HepG2 (cell line): ENCODE measurements around the gene CLDN5. TPM values are rescaled to one million over a fixed set of nuclear protein-coding genes. Genes with fewer than 3 reads are reported as not detected.

Experiments used
- CC2D1A ChIP-seq: sonication (generic); formaldehyde crosslinking; IDR thresholded peaks from 2 replicates; pipeline ENCODE4 v1.8.1; 2023; ENCODE audit warnings: mild to moderate bottlenecking, missing genetic modification reagents
- GATAD1 ChIP-seq: IDR thresholded peaks from 2 replicates; pipeline ENCODE4 v1.6.1; 2016; ENCODE audit warnings: missing genetic modification reagents, missing compliant biosample characterization
- HIC2 ChIP-seq: sonication (generic); formaldehyde crosslinking; IDR thresholded peaks from 2 replicates; pipeline ENCODE4 v1.9.0; 2022; ENCODE audit warnings: low read depth, missing genetic modification reagents
- HMGA1 ChIP-seq: sonication (generic); formaldehyde crosslinking; conservative IDR thresholded peaks from 2 replicates; pipeline ENCODE4 v1.4.0; 2020; ENCODE audit warnings: missing genetic modification reagents
- JUNB ChIP-seq: sonication (generic); formaldehyde crosslinking; IDR thresholded peaks from 2 replicates; pipeline ENCODE4 v1.8.0; 2022; ENCODE audit warnings: missing genetic modification reagents, mild to moderate bottlenecking, borderline replicate concordance
- KDM2A ChIP-seq: sonication (generic); formaldehyde crosslinking; IDR thresholded peaks from 2 replicates; pipeline ENCODE4 v1.4.0; 2020; ENCODE audit warnings: low read depth, missing genetic modification reagents, borderline replicate concordance
- KMT2B ChIP-seq: IDR thresholded peaks from 2 replicates; pipeline ENCODE4 v1.6.1; 2016; ENCODE audit warnings: missing genetic modification reagents, missing compliant biosample characterization
- MATR3 ChIP-seq: sonication (generic); formaldehyde crosslinking; IDR thresholded peaks from 2 replicates; pipeline ENCODE4 v1.4.0; 2020; ENCODE audit warnings: missing genetic modification reagents
- MLLT10 ChIP-seq: sonication (generic); formaldehyde crosslinking; IDR thresholded peaks from 2 replicates; pipeline ENCODE4 v1.4.0; 2020; ENCODE audit warnings: missing genetic modification reagents
- NBN ChIP-seq: fragments of 450-650 bp; conservative IDR thresholded peaks from 2 replicates; pipeline ENCODE4 v1.6.1; 2017
- NR2F2 ChIP-seq: IDR thresholded peaks from 2 replicates; pipeline ENCODE4 v1.6.1; 2012; ENCODE audit warnings: low read depth, inconsistent platforms, borderline replicate concordance
- PTBP1 ChIP-seq: fragments of 200-400 bp; formaldehyde crosslinking; IDR thresholded peaks from 2 replicates; pipeline ENCODE4 v1.6.1; 2018; ENCODE audit warnings: low read length, low read depth; ENCODE audit not compliant: poor library complexity, severe bottlenecking
- RNF2 ChIP-seq: fragments of 450-650 bp; conservative IDR thresholded peaks from 2 replicates; pipeline ENCODE4 v1.6.1; 2016; ENCODE audit warnings: low read depth
- SKI ChIP-seq: fragments of 450-650 bp; IDR thresholded peaks from one replicate; pipeline ENCODE4 v1.6.1; 2018; ENCODE audit warnings: mild to moderate bottlenecking; ENCODE audit not compliant: partially characterized antibody
- SMARCC2 ChIP-seq: fragments of 450-650 bp; IDR thresholded peaks from 2 replicates; pipeline ENCODE4 v1.6.1; 2017; ENCODE audit warnings: antibody characterized with exemption, mild to moderate bottlenecking
- SOX5 ChIP-seq: IDR thresholded peaks from 2 replicates; pipeline ENCODE4 v1.6.1; 2016; ENCODE audit warnings: borderline replicate concordance
- TBL1XR1 ChIP-seq: fragments of 150-350 bp; IDR thresholded peaks from 2 replicates; pipeline ENCODE4 v1.6.1; 2014; ENCODE audit warnings: borderline replicate concordance, low read length; ENCODE audit not compliant: partially characterized antibody
- TIGD3 ChIP-seq: sonication (generic); formaldehyde crosslinking; IDR thresholded peaks from 2 replicates; pipeline ENCODE4 v1.5.1; 2020; ENCODE audit warnings: mild to moderate bottlenecking, missing genetic modification reagents, borderline replicate concordance
- ZGPAT ChIP-seq: IDR thresholded peaks from 2 replicates; pipeline ENCODE4 v1.6.1; 2016; ENCODE audit warnings: mild to moderate bottlenecking
- ZNF253 ChIP-seq: sonication (generic); formaldehyde crosslinking; IDR thresholded peaks from 2 replicates; pipeline ENCODE4 v1.8.0; 2022; ENCODE audit warnings: mild to moderate bottlenecking, missing genetic modification reagents, borderline replicate concordance
- ZNF354B ChIP-seq: sonication (generic); formaldehyde crosslinking; IDR thresholded peaks from 2 replicates; pipeline ENCODE4 v1.8.0; 2022; ENCODE audit warnings: mild to moderate bottlenecking, missing genetic modification reagents
- ZNF639 ChIP-seq: conservative IDR thresholded peaks from 2 replicates; pipeline ENCODE4 v1.6.1; 2018; ENCODE audit warnings: missing genetic modification reagents
- ZNF775 ChIP-seq: sonication (generic); formaldehyde crosslinking; IDR thresholded peaks from 2 replicates; pipeline ENCODE4 v1.4.0; 2020; ENCODE audit warnings: missing genetic modification reagents, mild to moderate bottlenecking, moderate library complexity, borderline replicate concordance
- ZNF777 ChIP-seq: sonication (generic); formaldehyde crosslinking; IDR thresholded peaks from 2 replicates; pipeline ENCODE4 v1.4.0; 2020; ENCODE audit warnings: missing genetic modification reagents
- ZSCAN30 ChIP-seq: sonication (generic); formaldehyde crosslinking; IDR thresholded peaks from 2 replicates; pipeline ENCODE4 v1.5.0; 2020; ENCODE audit warnings: mild to moderate bottlenecking, missing genetic modification reagents
- polyA plus RNA-seq, 8 experiments: library from polyadenylated mRNA; depleted of rRNA in 3 of 8; stranded (reverse) in 7 of 8; unstranded in 1 of 8; fragments of >200 nt; fragmentation: Illumina TruSeq in 4 of 8; extraction: Trizol in 4 of 8; gene quantifications; 2 replicates each; pipeline versions ENCODE4 v1.2.1 to v1.2.3, GENCODE V29; 2011 to 2016; ENCODE audit warnings: low read depth in 4 of 8, missing spikeins in 1 of 8, mixed read lengths in 1 of 8; ENCODE audit not compliant: insufficient read depth in 1 of 8
- total RNA-seq, 5 experiments: library from RNA; depleted of rRNA; stranded (reverse); fragments of >200 nt; fragmentation: Illumina TruSeq; extraction: Trizol; gene quantifications; 2 replicates each; pipeline ENCODE4 v1.2.3, GENCODE V29; 2016; ENCODE audit warnings: low read depth in 1 of 5

CLDN5 gene
- total and polyA plus RNA-seq, 2 of the 13 experiments (the other 11 are each of a cell fraction or from before 2014, with no cell fraction given) = not detected

- TF ChIP-seq SKI (peak; percentile 53), MATR3 (CRISPR knock-in tag) (no peak), GATAD1 (CRISPR knock-in tag) (peak; percentile 90), PTBP1 (no peak), SOX5 (no peak), HIC2 (CRISPR knock-in tag) (no peak), NBN (no peak), KDM2A (CRISPR knock-in tag) (peak; percentile 54; the same call in 1 of the 2 replicates), ZNF639 (no peak), MLLT10 (CRISPR knock-in tag) (no peak), ZNF253 (no peak), SMARCC2 (no peak), HMGA1 (CRISPR knock-in tag) (no peak), ZNF775 (no peak), TIGD3 (CRISPR knock-in tag) (no peak), ZNF354B (CRISPR knock-in tag) (no peak), ZSCAN30 (CRISPR knock-in tag) (no peak), ZNF777 (CRISPR knock-in tag) (no peak), KMT2B (peak; percentile 46; the same call in 1 of the 2 replicates), JUNB (no peak), CC2D1A (CRISPR knock-in tag) (no peak), ZGPAT (CRISPR knock-in tag) (peak; percentile 53; the same call in 1 of the 2 replicates), RNF2 (no peak; the same call in 1 of the 2 replicates), NR2F2 (no peak), TBL1XR1 (no peak)
Observed at GRCh38 chr22:19479355-19480172, 44.6 kb downstream of the CLDN5 start, which contains the start of gene CDC45 (continued).
